HuH-7.5 (cell line): Measurements from ENCODE around the gene BCAS3.
"Not testable (repeated sequence)": the region's sequence is repeated elsewhere in the genome, so short reads cannot be mapped to it uniquely, and the experiment has no call there.

Source experiments
- DNase-seq: peaks from one replicate; pipeline ENCODE4 v3.0.0; 2011; ENCODE audit warnings: low spot score

The BCAS3 gene

GRCh38 chr17:60941028-60941427, 263.4 kb downstream of the BCAS3 start:
- no peak for DNase-seq

GRCh38 chr17:60941571-60941970, 263.9 kb downstream of the BCAS3 start:
- no peak for DNase-seq

GRCh38 chr17:60944751-60945150, 267.1 kb downstream of the BCAS3 start:
- no peak for DNase-seq

- no peak for DNase-seq
These were observed 269.4 kb downstream of the BCAS3 start for GRCh38 chr17:60947100-60947499.

GRCh38 chr17:60947543-60947942, 269.9 kb downstream of the BCAS3 start:
- no peak for DNase-seq

- DNase-seq, result no peak
These were observed 275.1 kb downstream of the BCAS3 start for GRCh38 chr17:60952747-60953146.

- DNase-seq, result no peak
These were observed 281.4 kb downstream of the BCAS3 start for GRCh38 chr17:60959011-60959410.

GRCh38 chr17:60959696-60960095, 282.0 kb downstream of the BCAS3 start:
- DNase-seq, result no peak

GRCh38 chr17:60960398-60961065, 282.9 kb downstream of the BCAS3 start:
- no peak for DNase-seq

- no peak for DNase-seq
These were observed 286.5 kb downstream of the BCAS3 start for GRCh38 chr17:60964160-60964559.

- DNase-seq, result no peak
These were observed 290.6 kb downstream of the BCAS3 start for GRCh38 chr17:60968266-60968665.

GRCh38 chr17:60969500-60970037, 291.9 kb downstream of the BCAS3 start:
- no peak for DNase-seq

GRCh38 chr17:60970741-60971140, 293.1 kb downstream of the BCAS3 start:
- DNase-seq, result no peak

GRCh38 chr17:60971515-60972369, 294.1 kb downstream of the BCAS3 start:
- peak; percentile 61 for DNase-seq

GRCh38 chr17:60976861-60977260, 299.2 kb downstream of the BCAS3 start:
- not testable (repeated sequence) for DNase-seq

- no peak for DNase-seq
These were observed 311.7 kb downstream of the BCAS3 start for GRCh38 chr17:60989379-60989778.

GRCh38 chr17:60989846-60990245, 312.2 kb downstream of the BCAS3 start:
- no peak for DNase-seq

- no peak for DNase-seq
These were observed 315.8 kb downstream of the BCAS3 start for GRCh38 chr17:60993497-60993896.

GRCh38 chr17:60995680-60996079, 318.0 kb downstream of the BCAS3 start:
- DNase-seq, result no peak

GRCh38 chr17:61000911-61001310, 323.3 kb downstream of the BCAS3 start:
- no peak for DNase-seq

GRCh38 chr17:61002316-61002736, 324.7 kb downstream of the BCAS3 start:
- peak; percentile 10 for DNase-seq

- DNase-seq, result no peak
These were observed 327.7 kb downstream of the BCAS3 start for GRCh38 chr17:61005358-61005757.

GRCh38 chr17:61005958-61006357, 328.3 kb downstream of the BCAS3 start:
- DNase-seq, result not testable (repeated sequence)
